DOHH2 (cell line): Measurements from ENCODE around the gene RSU1.

ENCODE experiments used
- CTCF ChIP-seq: fragments of 200-600 bp; sonication (generic); IDR thresholded peaks from one replicate; pipeline ENCODE4 v1.5.1; 2014; ENCODE audit warnings: antibody characterized with exemption, mild to moderate bottlenecking, low read depth, low read length; ENCODE audit not compliant: poor library complexity, severe bottlenecking
- EZH2phosphoT487 ChIP-seq: fragments of 200-600 bp; sonication (generic); IDR thresholded peaks from 2 replicates; pipeline ENCODE4 v1.6.1; 2017; ENCODE audit warnings: borderline replicate concordance, mild to moderate bottlenecking, antibody characterized with exemption, low read length, moderate library complexity, mixed read lengths

GRCh38 chr10:16639471-16639870 is 177.8 kb downstream of the RSU1 start:
- TF ChIP-seq CTCF (no peak), EZH2phosphoT487 (no peak)
